ENCODE measurements around the gene CLASRP. TPM values are rescaled to one million over a fixed set of nuclear protein-coding genes. Genes with fewer than 3 reads are reported as not detected.

Gene CLASRP
- total RNA-seq, 4 donors from 2014 or later = 48.2 to 96.8 (median 95.0) TPM

DNA sequence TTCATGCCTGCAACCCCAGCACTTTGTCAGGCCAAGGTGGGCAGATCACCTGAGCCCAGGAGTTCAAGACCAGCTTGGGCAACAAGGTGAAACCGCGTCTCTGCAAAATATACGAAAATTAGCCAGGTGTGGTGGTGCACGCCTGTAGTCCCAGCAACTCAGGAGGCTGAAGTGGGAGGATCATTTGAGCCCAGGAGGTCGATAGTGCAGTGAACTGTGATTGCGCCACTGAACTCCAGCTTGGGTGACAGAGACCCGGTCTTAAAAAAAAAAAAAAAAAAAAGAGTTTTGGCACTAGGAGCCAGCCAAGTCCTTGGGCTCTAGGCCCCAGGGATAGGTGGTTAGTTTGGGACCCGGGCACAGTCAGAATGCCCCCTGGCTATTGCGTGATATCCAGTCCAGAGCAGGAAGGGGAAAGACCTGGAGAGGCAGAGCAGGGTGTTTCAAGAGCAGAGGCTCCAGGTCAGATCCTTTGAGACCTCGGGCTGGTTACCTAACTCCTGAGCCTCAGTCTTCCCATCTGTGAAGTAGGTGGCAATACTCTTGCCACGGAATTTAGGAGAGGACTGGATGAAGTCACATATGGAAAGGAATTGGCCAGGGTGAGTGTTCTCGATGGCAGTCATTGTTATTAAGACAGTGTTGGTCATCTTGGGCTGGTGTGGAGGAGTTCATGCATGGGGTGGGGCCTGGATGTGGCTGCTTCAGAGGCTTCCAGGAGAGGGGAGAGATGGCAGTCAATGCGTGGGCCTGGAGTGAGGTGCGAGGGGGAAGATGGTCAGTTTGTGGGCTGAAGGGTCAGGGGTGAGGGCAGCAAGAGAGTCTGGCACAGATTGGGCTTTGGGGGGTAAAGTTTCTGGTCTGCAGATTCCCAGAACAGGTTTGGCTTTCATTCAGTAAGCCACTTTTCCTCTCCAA, 56.9 kb downstream of the CLASRP start:
- 92 to 94% methylated on average over 14 of the region's 14 CpGs for WGBS, 2 donors
- no peaks in the 10 kb centered on the region for H3K36me3 ChIP-seq
- TF ChIP-seq CTCF (IDR thresholded peaks at IDR 0.05) (no peak), POLR2A (IDR thresholded peaks at IDR 0.05) (no peak)
- peaks cover 25 to 73% of the 10 kb centered on the region in 2 donors for H3K4me1 ChIP-seq
- H3K4me3 ChIP-seq (replicated peaks in 1 of 3) = no peak overlapping the region
- H3K27me3 ChIP-seq = no peaks in the 10 kb centered on the region
- H3K9me3 ChIP-seq = no peaks in the 10 kb centered on the region
- no peak for DNase-seq
- H3K27ac ChIP-seq = no peak overlapping the region
- intact Hi-C loops (cut with DNase I) = no loop called here

DNA sequence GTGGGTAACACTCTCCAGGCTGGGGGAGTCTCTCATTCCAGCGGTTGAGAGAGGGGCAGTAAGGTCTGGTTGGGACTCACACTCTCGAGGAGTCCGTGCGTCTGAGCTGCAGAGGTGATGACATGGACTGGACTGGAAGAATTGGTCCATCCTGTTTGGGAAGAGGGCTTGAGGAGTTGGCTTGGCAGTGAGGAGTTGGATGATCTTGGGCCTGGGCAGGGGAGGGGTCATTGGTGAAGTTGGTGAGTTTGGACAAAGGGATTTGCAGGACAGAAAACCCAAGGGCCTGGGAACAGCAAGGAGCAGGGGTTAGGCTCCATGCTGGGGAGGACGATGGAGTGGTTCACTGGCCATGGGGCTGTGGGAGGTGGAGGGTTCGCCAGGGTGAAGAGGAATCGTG, 57.9 kb downstream of the CLASRP start:
- intact Hi-C loops (cut with DNase I) = no loop called here
- no peak overlapping the region for H3K27ac ChIP-seq
- DNase-seq = no peak
- H3K27me3 ChIP-seq = no peaks in the 10 kb centered on the region
- TF ChIP-seq POLR2A (IDR thresholded peaks at IDR 0.05) (no peak), CTCF (IDR thresholded peaks at IDR 0.05) (no peak)
- WGBS, 2 donors = 92% methylated on average over 7 of the region's 7 CpGs
- no peaks in the 10 kb centered on the region for H3K9me3 ChIP-seq
- peaks cover 25 to 78% of the 10 kb centered on the region in 2 donors for H3K4me1 ChIP-seq
- no peak overlapping the region for H3K4me3 ChIP-seq (replicated peaks in 1 of 3)
- H3K36me3 ChIP-seq = no peaks in the 10 kb centered on the region

DNA sequence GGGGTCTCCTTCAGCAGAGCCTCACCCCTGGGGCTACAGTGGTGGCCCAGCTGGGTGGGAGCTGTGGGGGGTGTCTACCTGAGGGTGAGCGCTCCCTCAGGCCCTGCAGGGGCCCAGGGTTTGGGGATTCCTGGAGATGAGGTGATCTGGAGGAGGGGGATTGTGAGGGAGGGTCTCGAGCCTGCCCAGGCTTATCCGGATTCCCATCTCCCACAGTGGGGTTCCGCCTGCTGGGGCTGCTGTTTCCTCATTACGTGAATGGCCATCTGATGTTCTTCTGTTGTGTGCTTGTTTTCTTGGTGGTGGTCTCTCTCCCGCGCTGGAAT, 58.6 kb downstream of the CLASRP start:
- Histone ChIP-seq H3K4me3 (replicated peaks in 1 of 3) (no peak overlapping the region), H3K27me3 (no peaks in the 10 kb centered on the region), H3K4me1 (peaks cover 25 to 84% of the 10 kb centered on the region in 2 donors), H3K9me3 (no peaks in the 10 kb centered on the region), H3K36me3 (no peaks in the 10 kb centered on the region), H3K27ac (no peak overlapping the region)
- intact Hi-C loops (cut with DNase I) = no loop called here
- no peak for TF ChIP-seq POLR2A (IDR thresholded peaks at IDR 0.05)
- no peak for TF ChIP-seq CTCF (IDR thresholded peaks at IDR 0.05)
- WGBS, 2 donors = 88 to 89% methylated on average over 7 of the region's 7 CpGs
- DNase-seq = no peak

GRCh38 chr19:45097776-45098520, 59.1 kb downstream of the CLASRP start:
- Histone ChIP-seq H3K9me3 (no peaks in the 10 kb centered on the region), H3K4me3 (replicated peaks in 1 of 3) (no peak overlapping the region), H3K27me3 (no peaks in the 10 kb centered on the region), H3K4me1 (peaks cover 29 to 90% of the 10 kb centered on the region in 2 donors), H3K36me3 (no peaks in the 10 kb centered on the region), H3K27ac (peak overlapping the region in 1 of 3 donors; percentile 3)
- TF ChIP-seq POLR2A (IDR thresholded peaks at IDR 0.05) (no peak), CTCF (IDR thresholded peaks at IDR 0.05) (no peak)
- intact Hi-C loops (cut with DNase I) = no loop called here
- DNase-seq = peak in 1 of 2 donors; percentile 30
- WGBS, 2 donors = 79 to 81% methylated on average over 13 to 14 of the region's 16 CpGs
